Stimulated activated CD8-positive, alpha-beta memory T cell treated with anti-CD3 and anti-CD28 coated beads, Interleukin-15, amount 100 ng/mL, for 24 hours (primary cell): ENCODE measurements around the gene HELZ.
"Not testable (repeated sequence)": the region's sequence is repeated elsewhere in the genome, so short reads cannot be mapped to it uniquely, and the experiment has no call there.

ENCODE experiments used
- DNase-seq: peaks from one replicate; pipeline ENCODE4 v3.0.0-alpha.2; 2020; ENCODE audit warnings: low read depth

Gene HELZ

DNA sequence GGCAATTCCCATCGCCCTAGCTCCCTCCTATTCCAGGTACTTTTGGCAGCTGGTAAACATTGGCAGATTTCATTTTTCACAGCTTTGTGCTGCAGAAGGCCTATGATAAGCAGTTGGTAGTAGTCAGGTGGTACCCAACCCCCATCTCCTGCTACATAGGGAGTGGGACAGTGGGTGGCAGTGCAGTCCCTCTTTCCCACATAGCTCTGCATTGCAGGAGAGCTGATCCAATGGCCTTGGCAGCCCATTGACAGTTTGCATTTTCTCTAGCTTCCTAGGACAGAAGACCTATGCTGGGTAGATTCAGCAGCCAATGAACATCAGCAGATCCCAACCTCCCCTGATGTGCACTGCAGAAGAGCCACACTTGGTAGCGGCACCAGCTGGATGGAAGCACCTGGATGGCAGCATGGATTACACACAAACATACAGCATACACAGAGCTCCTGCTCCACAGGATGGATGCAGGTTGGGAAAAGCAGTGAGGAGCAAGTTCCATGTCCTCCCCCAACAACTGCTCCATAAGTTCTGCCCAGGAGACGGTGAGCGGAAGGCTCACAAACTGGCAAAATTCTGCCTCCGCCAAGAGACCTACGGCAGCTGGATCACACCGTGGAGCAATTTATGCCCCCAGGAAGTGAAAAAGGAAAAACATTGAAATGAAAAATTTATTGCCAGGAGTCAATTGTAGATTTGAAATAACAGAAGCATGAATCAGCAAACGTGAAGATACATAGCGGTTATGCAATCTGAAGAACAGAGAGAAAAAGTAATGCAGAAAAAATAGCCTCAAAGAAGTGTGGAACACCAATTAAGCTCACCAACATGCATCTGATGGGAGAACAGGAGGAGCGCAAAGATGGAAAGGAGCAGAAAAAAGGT is 105.0 kb downstream of the HELZ start:
- DNase-seq, result no peak

DNA sequence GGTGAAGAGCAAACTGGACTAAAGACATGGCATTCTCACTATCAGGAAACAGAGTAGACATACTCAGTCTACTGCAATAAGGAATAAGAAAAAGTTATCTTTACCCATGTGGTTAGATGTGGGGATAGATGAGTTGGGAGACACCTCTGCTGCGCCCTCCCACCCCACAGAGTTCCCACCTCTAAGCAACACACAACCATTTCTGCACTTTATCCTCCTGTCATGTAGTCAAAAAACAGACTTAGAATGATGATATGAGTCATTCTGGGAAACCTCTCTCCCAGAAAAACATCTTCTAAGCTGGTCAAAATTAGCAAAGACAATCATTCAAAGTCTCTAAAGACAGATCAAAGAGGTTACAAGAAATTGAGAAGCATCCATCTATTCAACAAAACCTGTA is 105.7 kb downstream of the HELZ start:
- no peak for DNase-seq

DNA sequence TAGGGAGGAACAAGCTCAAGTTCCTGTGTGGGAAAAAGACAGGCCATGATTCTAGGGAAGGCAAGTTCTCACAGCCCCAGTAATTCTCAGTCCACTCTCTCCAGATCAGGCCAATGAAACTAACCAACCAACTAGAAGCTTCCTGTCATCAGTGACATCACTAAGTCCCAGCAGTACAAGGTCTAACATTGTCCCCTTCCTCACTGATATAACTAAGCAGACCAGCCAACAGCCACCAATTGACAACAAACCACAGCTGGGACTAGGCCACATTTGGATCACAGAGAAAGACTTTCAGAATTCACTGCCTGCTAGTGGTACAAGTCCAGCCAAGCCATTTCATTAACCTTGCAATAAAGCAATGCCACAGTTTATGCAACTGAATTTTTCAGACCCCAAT is 106.6 kb downstream of the HELZ start:
- DNase-seq, result no peak

GRCh38 chr17:67137860-67138259 is 107.1 kb downstream of the HELZ start:
- DNase-seq, result no peak

- no peak for DNase-seq
Observed at GRCh38 chr17:67137026-67137370, 108.0 kb downstream of the HELZ start.

GRCh38 chr17:67136191-67137025 is 108.6 kb downstream of the HELZ start:
- no peak for DNase-seq

GRCh38 chr17:67133161-67133560 is 111.8 kb downstream of the HELZ start:
- no peak for DNase-seq

DNA sequence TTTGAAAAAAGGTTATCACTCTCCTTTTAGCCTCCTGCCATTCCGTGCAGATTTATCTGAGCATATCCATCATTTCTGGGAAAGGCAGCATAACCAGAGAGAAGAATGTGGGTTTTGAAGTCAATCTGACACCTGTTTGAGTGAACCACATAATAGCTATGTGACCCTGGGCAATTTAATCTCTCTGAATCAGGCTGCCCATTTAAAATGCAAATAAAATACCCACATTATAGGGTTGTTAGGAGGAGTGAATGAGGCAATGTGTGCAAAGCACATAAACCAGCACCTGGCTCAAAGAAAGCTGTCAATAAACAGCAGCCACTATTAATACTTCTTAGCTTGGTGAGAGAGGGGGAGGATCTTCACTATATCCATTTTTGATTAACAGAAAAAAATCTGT is 112.6 kb downstream of the HELZ start:
- DNase-seq, result no peak

DNA sequence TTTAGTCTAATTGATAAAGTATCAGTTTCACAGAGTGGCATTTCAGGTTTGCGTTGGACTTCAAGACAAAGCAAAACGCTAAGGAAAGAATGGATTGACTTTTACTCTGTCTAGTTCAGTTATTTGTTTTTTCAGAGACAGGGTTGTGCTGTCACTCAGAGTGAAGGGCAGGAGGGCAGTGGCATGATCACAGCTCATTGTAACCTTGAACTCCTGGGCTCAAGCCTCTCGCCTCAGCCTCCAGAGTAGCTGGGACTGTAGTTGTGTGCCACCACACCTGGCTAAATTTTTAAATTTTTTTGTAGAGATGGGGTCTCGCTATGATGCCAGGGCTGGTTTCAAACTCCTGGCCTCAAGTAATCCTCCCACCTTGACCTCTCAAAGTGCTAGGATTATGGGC is 114.2 kb downstream of the HELZ start:
- DNase-seq, result no peak

DNA sequence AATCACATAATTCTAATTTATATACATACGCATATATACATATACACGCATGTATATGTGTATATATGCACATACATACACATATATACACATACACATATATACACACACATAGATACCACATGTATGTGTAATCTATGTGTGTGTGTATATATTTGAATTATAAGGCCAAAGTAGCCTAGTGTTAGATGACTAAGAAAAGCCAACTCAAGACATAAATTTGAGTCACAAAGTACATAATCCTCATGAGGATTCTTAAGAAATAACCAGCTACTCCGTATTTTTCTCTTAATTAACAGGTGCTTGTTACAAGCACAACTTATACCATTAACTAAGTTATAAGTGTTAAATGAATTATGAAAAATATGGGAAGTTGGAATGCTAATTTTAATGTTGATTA is 115.7 kb downstream of the HELZ start:
- DNase-seq, result no peak

- DNase-seq, result no peak
Observed at GRCh38 chr17:67128700-67129099, 116.3 kb downstream of the HELZ start.

DNA sequence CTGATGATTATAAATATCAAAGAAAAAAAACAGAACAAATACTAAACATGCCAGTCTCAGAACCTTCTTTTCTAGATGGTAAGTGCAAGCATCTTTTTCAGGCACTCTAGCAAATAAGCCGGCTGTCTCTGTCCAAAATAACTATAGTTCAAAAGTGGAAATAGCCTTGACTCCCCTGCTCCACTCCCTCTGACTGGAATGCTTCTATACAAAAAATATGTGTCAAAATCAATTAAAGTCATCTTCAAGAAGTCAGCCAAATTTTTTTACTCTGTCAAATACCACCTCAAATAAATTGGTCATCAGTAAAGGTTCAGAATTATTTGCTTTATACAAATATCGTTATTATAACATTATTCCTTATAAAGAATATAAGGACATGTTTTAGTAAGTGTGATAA is 117.1 kb downstream of the HELZ start:
- DNase-seq, result no peak

DNA sequence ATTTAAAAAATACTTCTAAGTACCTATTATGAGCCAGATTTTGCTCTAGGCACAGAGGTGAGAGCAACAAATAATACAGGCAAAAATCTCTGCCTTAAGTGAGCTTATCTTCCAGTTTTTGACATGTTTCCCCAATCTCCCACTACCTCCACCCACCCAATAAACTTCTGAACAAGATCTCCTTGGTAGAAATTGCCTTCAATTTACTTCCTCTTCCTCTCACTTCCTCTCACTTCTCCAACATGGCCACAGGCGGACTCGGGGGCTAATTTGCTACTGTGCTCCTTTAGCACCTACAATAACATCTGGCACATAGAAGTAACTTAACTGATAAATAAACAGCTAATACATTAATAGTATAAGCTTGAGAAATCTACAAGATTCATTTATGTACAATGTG is 118.0 kb downstream of the HELZ start:
- no peak for DNase-seq

DNA sequence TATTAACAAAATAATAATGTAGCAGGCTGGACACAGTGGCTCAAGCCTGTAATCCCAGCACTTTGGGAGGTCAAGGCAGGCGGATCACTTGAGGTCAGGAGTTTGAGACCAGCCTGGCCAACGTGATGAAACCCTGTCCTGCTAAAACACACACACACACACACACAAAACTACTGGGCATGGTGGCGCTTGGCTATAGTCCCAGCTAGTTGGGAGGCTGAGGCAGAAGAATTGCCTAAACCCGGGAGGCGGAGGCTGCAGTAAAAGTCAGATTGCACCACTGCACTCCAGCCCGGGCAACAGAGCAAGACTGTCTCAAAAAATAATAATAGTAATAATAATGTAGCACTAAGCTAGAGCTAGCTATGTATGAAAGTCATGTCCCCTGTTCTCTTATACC is 118.5 kb downstream of the HELZ start:
- not testable (repeated sequence) for DNase-seq

GRCh38 chr17:67125924-67126323 is 119.1 kb downstream of the HELZ start:
- DNase-seq, result no peak

- DNase-seq, result no peak
Observed at GRCh38 chr17:67125417-67125816, 119.6 kb downstream of the HELZ start.

GRCh38 chr17:67124450-67125148 is 120.4 kb downstream of the HELZ start:
- DNase-seq, result no peak

GRCh38 chr17:67123699-67124098 is 121.3 kb downstream of the HELZ start:
- DNase-seq, result no peak

DNA sequence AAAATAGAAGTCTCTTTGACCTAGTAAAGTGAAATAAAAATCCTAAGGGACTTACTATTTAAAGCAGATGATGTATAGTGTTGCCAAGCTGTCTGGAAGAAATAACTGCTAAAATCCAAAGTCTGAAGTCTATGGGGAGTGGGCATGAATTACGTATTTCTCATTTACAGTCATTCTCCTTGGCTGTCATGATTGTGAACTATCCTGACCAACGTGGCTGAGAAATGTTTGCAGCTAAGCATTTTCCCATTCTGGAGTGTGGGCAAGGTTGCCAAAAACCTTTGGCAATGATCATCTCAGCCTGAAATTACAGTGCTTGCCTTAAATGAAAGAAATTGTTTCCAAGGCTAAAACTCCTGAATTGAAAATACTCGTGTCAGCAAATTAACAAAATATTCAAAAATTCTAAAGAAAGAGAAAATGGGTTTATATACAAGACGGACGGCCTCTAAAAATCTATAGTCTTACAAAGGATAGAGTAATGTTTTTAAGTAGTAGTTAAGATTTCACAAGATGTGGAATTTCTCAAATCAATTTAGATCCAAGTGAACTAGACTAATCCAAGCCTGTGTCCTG is 123.6 kb downstream of the HELZ start:
- DNase-seq, result no peak

- no peak for DNase-seq
Observed at GRCh38 chr17:67119102-67119501, 125.9 kb downstream of the HELZ start.

GRCh38 chr17:67116045-67116575 is 128.9 kb downstream of the HELZ start:
- DNase-seq, result no peak

DNA sequence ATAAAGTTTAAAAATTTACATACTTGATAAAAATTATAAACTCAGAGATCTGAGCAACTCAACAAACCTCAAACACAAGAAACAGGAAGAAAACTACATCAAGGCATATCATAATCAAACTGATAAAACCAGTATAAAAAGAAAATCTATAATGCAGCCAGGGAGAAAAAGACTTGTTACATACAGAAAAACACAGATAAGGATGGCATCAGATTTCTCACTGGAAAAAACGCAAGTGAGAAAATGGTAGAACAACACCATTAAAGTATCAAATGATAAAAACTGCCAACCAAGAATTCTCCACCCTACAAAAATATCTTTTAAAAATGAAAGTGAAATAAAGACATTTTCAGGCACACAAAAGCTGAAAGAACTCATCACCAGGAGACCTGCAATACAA is 129.6 kb downstream of the HELZ start:
- DNase-seq, result no peak
